PFSK-1 (cell line): ENCODE data around the gene FUT1.

Source experiments
- FOXP2 ChIP-seq: optimal IDR thresholded peaks from 2 replicates; pipeline ENCODE3; 2011; ENCODE audit warnings: borderline replicate concordance, control low read depth, inconsistent platforms; ENCODE audit not compliant: insufficient read depth; ENCODE audit errors: extremely low read length, extremely low read depth
- POLR2AphosphoS5 ChIP-seq: IDR thresholded peaks from 2 replicates; pipeline ENCODE4 v1.6.1; 2012; ENCODE audit warnings: low read depth, mild to moderate bottlenecking, control low read depth, low read length, moderate library complexity
- REST ChIP-seq, 2 experiments: IDR thresholded peaks; 2 replicates each; pipeline versions ENCODE4 v1.6.1 to v1.8.0; 2011 to 2012; ENCODE audit warnings: low read depth in 2 of 2, low read length in 2 of 2, control low read depth in 1 of 2, inconsistent platforms in 1 of 2, mild to moderate bottlenecking in 1 of 2, moderate library complexity in 1 of 2; ENCODE audit not compliant: insufficient read depth in 1 of 2
- SIN3A ChIP-seq: IDR thresholded peaks from 2 replicates; pipeline ENCODE4 v1.6.1; 2012; ENCODE audit warnings: mild to moderate bottlenecking, low read length, moderate library complexity, borderline replicate concordance; ENCODE audit not compliant: insufficient read depth
- TAF1 ChIP-seq: IDR thresholded peaks from 2 replicates; pipeline ENCODE4 v1.6.1; 2012; ENCODE audit warnings: low read length, control low read depth, borderline replicate concordance; ENCODE audit not compliant: insufficient read depth

The FUT1 gene

GRCh38 chr19:48741129-48741999, 11.1 kb downstream of the FUT1 start:
- TF ChIP-seq TAF1 (no peak), FOXP2 (peak; percentile 33)

- TF ChIP-seq TAF1 (no peak), SIN3A (no peak), FOXP2 (peak; percentile 48)
Observed at GRCh38 chr19:48740164-48740972, 12.1 kb downstream of the FUT1 start, which contains the start of gene RASIP1. RASIP1 (minus strand) TSS chr19:48740610; CDS start chr19:48740282, 328 bp downstream.

- TF ChIP-seq POLR2AphosphoS5 (no peak), SIN3A (no peak), REST (IDR thresholded peaks at IDR 0.05; ENCODE audit: insufficient read depth in 1 of 2, low read depth in 2 of 2, low read length in 2 of 2) (no peak), TAF1 (no peak), FOXP2 (no peak)
Observed at GRCh38 chr19:48739404-48740163, 12.9 kb downstream of the FUT1 start.

- TF ChIP-seq FOXP2 (peak; percentile 83), POLR2AphosphoS5 (no peak; the same call in 1 of the 2 replicates)
Observed at GRCh38 chr19:48738557-48739403, 13.7 kb downstream of the FUT1 start.

- TF ChIP-seq SIN3A (no peak), FOXP2 (no peak), POLR2AphosphoS5 (no peak), TAF1 (no peak), REST (IDR thresholded peaks at IDR 0.05; ENCODE audit: insufficient read depth in 1 of 2, low read depth in 2 of 2, low read length in 2 of 2) (no peak)
Observed at GRCh38 chr19:48737360-48737998, 15.0 kb downstream of the FUT1 start.

- TF ChIP-seq SIN3A (no peak), POLR2AphosphoS5 (no peak), TAF1 (no peak), REST (IDR thresholded peaks at IDR 0.05; ENCODE audit: insufficient read depth in 1 of 2, low read depth in 2 of 2, low read length in 2 of 2) (no peak)
Observed at GRCh38 chr19:48735031-48735615, 17.3 kb downstream of the FUT1 start.
